H1 (cell line): ENCODE measurements around the gene AGBL1. TPM values are rescaled to one million over a fixed set of nuclear protein-coding genes. Genes with fewer than 3 reads are reported as not detected.
A peak's percentile ranks its signal among the peaks of the same experiment; 100 is the strongest.

Experiments used
- CHD7 ChIP-seq: fragments of 300-600 bp; sonication (generic); IDR thresholded peaks from 2 replicates; pipeline ENCODE4 v1.7.1; 2012; ENCODE audit warnings: low read length, moderate library complexity, mild to moderate bottlenecking, inconsistent platforms; ENCODE audit not compliant: insufficient replicate concordance
- EZH2 ChIP-seq: fragments of 200-600 bp; sonication (generic); IDR thresholded peaks from 2 replicates; pipeline ENCODE4 v1.7.1; 2012; ENCODE audit warnings: low read depth, mild to moderate bottlenecking, moderate library complexity, low read length, inconsistent platforms; ENCODE audit not compliant: severe bottlenecking
- HDAC2 ChIP-seq, 2 experiments: fragments of 300-600 bp in 1 of 2; sonication (generic) in 1 of 2; IDR thresholded peaks; 2 replicates each; pipeline ENCODE4 v1.6.1; 2011 to 2012; ENCODE audit warnings: low read depth in 2 of 2, low read length in 2 of 2, mild to moderate bottlenecking in 2 of 2, moderate library complexity in 2 of 2, borderline replicate concordance in 1 of 2, inconsistent platforms in 1 of 2
- MAX ChIP-seq: IDR thresholded peaks from 2 replicates; pipeline ENCODE4 v1.6.1; 2012; ENCODE audit warnings: inconsistent platforms
- PHF8 ChIP-seq: fragments of 200-600 bp; sonication (generic); conservative IDR thresholded peaks from 2 replicates; pipeline ENCODE4 v1.7.1; 2012; ENCODE audit warnings: low read depth, mild to moderate bottlenecking, inconsistent platforms, low read length, moderate library complexity
- POU5F1 ChIP-seq: IDR thresholded peaks from 2 replicates; pipeline ENCODE4 v1.6.1; 2011; ENCODE audit warnings: low read depth, mild to moderate bottlenecking, low read length, moderate library complexity
- RAD21 ChIP-seq, 2 experiments: IDR thresholded peaks in 1 of 2; conservative IDR thresholded peaks in 1 of 2; 2 replicates each; pipeline ENCODE4 v1.6.1; 2011; ENCODE audit warnings: low read depth in 2 of 2, low read length in 2 of 2, improper control_type of control experiment in 1 of 2, inconsistent platforms in 1 of 2, mild to moderate bottlenecking in 1 of 2, moderate library complexity in 1 of 2
- SP4 ChIP-seq: IDR thresholded peaks from 2 replicates; pipeline ENCODE4 v1.6.1; 2012; ENCODE audit warnings: low read length, inconsistent platforms
- TAF1 ChIP-seq: IDR thresholded peaks from 2 replicates; pipeline ENCODE4 v1.6.1; 2011; ENCODE audit warnings: mild to moderate bottlenecking, low read depth, low read length
- TCF12 ChIP-seq: IDR thresholded peaks from 2 replicates; pipeline ENCODE4 v1.6.1; 2011; ENCODE audit warnings: low read depth, mild to moderate bottlenecking, low read length
- polyA plus RNA-seq, 7 experiments: library from polyadenylated mRNA; depleted of rRNA in 3 of 7; stranded (reverse) in 5 of 7; unstranded in 2 of 7; fragments of >200 nt in 5 of 7; fragments of 200-250 nt in 2 of 7; gene quantifications; 1 replicate in 5 of 7; 2 replicates in 1 of 7; 4 replicates in 1 of 7; pipeline versions ENCODE4 v1.2.1 to v1.2.3, GENCODE V29; 2011 to 2013; ENCODE audit warnings: missing spikeins in 2 of 7, mixed read lengths in 2 of 7
- total RNA-seq: library from RNA; stranded (reverse); fragmentation: NEBNext Ultra II Directional; extraction: Animal tissue kit (Norgen Biotek cat#: 25700); gene quantifications from 2 replicates; pipeline ENCODE4 v1.2.1, GENCODE V29; 2021

Gene AGBL1
- total and polyA plus RNA-seq, 2 of the 8 experiments (the other 6 are each of a cell fraction or from before 2014, with no cell fraction given), result not detected

- no peak for TF ChIP-seq CHD7
- peak; percentile 79 for TF ChIP-seq MAX
- no peak for TF ChIP-seq SP4
- TF ChIP-seq EZH2, result no peak
- peak; percentile 44 to 50 for TF ChIP-seq RAD21 (IDR thresholded peaks at IDR 0.05 in 1 of 2, conservative IDR thresholded peaks at IDR 0.05 in 1 of 2; ENCODE audit: low read depth in 2 of 2, low read length in 2 of 2)
- TF ChIP-seq TCF12, result no peak
- TF ChIP-seq HDAC2 (IDR thresholded peaks at IDR 0.05; ENCODE audit: borderline replicate concordance in 1 of 2, low read depth in 2 of 2, low read length in 2 of 2), result no peak
- TF ChIP-seq POU5F1, result 0 out of 2 replicates have a peak, but pooled peaks have one; percentile 20
- no peak for TF ChIP-seq PHF8
- no peak for TF ChIP-seq TAF1
Observed at GRCh38 chr15:86040356-86041033, 39.2 kb upstream of the AGBL1 start (continued).
